ENCODE data around the gene HOXB7.

The HOXB7 gene

DNA sequence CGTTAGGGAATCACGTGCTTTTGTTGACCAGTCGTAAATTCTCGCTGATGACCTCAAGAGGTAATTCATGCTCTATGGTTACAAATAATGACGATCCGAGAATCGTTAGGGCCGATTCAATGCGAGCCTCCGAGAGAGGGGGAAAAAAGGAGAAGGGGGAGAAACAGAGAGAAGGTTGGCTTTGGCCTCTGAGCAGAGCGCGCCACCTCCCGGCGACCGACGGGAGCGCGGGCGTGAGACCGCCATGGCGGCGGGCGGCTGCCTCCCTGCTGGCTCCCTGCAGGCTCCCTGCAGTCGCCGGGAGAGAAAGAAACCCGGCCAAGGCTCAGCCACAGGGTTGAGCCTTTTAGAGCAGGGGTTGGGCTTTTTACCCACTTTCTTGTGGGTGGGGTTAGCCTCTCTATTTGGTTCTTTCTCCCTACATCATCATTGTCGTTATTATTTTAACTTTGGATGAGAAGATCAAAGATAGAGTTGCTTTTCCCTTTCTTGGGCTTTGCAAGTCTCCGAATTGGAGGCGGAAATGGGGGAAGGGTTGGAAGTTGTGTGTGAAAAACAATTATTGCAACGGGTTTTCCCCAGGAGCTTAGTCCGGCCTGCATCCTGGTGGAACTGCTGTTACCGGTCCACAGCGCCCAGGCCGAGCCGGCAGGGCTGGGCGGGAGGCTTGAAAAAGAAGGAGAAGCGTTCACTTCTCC lies 16.8 kb downstream of the HOXB7 start:
- peak; percentile 87 for DNase-seq

DNA sequence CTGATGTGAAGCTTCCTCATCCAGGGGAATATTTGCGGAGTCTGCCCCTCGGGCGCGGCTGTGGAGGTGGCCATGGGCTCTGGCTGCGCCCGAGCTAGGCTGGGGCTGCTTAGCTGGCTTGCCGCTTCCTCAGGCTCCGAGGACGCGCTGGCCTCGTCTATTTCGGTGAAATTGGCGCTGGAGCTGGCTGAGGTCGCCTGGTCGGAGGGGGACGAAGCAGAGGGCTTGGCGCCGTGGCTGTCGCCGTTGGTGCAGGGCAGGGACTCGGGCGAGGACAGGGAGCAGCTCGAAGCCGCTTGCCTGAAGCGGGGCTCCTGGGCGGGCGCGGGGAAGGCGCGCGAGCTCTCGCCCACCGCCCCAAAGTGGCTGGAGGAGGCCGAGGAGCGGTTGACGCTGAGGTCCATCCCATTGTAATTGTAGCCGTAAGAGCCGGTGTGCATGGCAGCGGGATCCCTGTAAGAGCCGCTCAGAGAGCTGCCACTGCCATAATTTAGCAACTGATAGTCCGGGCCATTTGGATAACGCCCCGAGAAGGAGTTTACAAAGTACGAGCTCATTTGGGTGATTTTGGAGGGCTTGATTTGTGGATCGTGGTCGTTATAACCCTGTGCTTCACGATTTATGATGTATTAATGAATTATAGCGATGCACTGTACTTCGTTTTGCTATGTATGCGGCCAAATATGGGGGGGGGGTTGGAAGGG lies 17.5 kb downstream of the HOXB7 start, which contains the start of gene HOXB5:
HOXB5 (minus strand) TSS at position 654 of the 704 bp plus-strand sequence; CDS start at position 557, 97 bp downstream.
- DNase-seq = no peak

DNA sequence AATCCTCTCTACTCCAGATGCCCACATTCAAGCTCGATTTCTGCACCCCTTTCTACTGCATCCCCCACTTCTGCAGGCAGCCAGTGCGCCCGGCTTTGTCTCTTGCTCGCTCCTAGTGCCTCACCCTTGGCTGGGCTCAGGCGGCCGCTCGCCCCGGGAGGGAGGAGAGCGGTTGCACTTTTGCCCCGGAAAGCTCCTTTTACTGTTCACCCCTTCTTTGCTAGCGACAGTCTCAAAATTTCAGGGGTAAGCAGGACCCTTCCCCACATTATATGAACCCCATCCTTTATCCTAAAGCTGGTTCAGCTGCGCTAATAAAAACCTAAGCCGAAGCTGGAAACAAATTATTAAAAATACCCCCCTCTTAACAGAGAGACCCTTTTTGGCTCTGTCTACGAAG lies 18.2 kb downstream of the HOXB7 start:
- no peak for DNase-seq

DNA sequence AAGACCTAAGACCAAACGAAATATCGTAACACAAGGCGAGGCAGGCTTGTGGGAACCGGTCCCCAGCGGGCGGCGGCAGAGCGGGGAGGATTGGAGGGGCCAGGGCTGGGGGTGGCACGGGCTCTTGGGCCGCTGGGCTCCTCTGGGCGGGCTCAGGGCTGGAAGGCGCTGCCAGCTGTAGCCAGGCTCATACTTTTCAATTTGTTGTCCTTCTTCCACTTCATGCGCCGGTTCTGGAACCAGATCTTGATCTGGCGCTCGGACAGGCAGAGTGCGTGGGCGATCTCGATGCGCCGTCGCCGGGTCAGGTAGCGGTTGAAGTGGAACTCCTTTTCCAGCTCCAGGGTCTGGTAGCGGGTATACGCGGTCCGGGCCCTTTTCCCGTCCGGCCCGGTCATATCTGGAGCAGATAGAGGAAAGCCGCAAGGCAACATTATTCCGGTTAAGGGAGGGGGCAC lies 18.7 kb downstream of the HOXB7 start:
- DNase-seq = no peak

DNA sequence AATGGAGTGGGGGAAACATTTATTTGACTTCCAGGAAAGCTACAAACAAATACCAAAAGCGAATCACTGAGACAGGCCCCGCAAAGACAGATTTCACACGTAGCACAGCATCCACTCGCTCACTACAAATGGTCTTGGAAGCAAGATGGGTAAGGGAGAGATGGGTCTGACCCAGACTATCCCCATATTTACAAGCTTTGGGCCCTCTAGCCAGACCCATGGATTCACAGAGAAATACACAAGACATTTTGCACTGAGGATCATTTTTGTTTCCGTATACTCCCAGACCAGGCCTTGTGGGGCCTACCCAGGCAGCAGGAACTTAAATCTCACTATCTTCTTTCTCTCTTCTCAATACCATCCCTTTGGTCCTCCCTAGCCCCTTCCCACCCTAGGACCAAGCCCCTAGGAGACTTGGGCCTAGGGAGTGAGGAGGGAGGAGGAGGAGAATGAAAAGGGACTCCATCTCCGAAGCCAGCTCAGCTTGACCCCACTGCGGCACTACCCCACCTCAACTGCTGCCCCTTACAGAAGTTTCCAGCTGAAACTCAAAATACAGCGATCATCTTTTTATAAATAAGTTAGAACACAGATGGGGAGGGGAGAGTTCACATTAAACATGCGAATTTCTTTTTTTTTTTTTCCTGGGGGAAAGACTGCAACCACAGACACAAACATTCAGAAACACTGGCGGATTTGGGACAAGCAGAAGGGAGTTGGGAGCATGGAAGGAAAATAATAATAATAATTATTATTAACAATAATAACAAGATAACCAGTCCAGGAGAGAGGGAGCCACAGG lies 19.4 kb downstream of the HOXB7 start:
- DNase-seq = no peak

DNA sequence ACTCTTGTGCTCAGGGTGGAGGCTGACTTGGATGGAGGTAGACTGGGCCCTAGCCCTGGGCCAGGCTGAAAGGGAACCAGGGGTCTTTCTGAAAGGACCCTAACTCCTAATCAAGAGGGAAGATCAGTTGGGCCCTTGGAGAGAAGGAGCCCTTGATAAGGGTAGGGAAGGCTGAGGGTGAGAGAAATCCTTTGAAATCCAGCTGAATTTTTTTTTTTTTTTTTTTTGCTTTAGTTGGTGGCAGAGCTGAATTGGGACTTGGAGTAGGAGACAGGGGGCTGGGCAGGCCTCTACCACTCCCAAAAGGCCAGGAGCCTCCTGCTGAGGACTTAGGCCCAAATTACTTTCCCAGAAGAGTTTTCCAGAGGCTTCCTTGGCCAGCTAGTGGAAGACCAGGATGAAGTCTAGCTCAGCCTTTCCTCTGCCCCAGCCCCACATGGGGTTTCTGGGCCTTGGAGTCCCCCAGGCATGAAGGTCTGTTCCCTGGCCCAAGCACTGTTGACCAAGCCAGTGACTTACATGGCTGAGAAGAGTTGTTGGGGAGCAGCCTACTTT lies 20.1 kb downstream of the HOXB7 start:
- no peak for DNase-seq

DNA sequence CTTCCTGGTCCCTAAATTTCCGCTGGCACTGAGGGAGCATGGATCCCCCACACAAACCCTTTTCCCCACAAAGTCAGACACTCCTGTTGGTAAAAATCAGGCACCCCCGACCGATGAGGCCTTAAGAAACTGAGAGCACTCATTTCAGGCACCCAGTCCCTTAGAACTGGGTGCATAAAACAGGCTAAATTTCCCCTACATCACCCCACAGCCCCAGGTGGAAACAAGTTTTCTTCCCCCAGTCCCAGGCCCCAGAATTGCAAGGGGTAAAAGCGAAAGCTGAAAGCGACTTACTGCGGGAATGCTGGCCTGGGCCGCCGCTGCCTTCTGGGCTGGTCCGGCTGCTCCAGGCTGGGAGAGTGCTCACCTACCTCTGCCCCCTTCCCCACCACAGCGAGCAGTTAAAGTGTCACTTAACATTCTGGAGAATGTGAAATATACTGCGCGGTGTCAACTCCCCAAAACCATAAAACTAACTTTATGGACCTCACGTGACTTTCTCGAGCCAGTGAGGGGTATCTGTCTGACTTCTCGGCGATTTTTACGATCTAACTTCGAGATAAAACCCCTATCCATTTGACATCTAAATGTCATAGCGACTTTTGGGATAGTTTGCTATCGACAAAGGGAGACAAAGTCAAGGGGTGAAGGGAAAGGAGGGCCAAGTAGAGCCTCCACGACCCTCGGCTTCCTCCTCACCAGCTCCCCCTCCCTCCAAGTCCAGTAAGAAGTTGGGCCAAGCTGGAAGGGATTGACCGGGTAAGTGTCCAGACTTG lies 20.8 kb downstream of the HOXB7 start, which contains the start of gene HOXB3:
HOXB3 (minus strand) TSS at position 411 of the 776 bp plus-strand sequence. CDS start 37,767 bp downstream, outside the sequence.
- DNase-seq = no peak

DNA sequence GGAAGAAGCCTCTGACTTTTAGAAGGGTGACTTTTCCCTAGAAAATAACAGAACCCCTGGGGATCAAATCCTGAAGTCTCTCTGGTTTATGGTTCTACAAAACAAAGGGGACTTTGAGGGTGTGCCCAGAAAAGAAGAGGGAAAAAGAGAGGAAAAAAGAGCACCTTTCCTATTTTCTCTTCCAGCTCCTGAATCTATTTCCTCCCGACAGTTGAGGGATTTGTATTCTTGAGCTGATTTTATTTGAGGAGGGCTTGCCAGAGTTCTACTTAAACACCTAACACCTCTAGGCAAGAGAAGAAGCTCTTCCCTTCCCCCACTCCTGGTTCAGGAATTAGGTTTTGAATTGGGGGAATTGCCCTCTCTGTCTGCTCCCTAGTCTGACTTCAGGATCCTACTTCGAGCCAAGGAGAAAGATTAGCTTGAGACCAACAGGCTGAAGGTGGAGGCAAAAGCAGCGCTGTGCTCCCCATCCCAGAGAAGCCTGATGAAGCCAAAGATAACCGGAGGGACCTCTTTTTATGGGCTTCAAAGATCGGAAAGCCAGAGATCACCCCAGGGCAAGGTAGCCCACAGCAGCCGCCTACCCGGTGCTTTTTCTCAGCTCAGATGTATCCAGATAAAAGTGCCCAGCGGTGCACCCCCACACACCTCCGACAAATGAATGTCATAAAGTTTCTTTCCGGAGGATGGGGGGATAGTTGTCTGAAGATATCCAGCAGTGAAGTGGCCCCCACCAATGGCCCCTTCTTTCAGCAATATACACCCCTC lies 21.6 kb downstream of the HOXB7 start:
- DNase-seq = no peak

DNA sequence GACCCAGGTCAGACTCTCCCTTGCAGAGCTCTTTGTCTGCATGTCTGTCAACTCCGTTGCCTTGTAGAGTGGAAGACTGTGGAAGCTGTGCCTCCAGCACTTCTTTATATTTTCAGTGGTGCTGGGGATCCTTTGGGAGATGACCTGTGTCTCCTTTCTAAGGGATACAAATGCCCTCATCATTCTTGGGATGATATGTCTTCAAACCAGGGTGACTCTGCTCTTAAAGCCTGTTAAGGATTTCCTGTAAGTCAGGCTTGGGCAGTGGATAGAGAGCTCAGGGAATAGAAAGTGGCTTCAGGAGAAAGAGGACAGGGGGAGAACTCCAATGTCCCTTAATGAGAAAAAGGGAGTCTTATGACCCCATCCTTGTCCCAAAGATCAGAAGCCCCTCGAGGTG lies 22.3 kb downstream of the HOXB7 start:
- no peak for DNase-seq

DNA sequence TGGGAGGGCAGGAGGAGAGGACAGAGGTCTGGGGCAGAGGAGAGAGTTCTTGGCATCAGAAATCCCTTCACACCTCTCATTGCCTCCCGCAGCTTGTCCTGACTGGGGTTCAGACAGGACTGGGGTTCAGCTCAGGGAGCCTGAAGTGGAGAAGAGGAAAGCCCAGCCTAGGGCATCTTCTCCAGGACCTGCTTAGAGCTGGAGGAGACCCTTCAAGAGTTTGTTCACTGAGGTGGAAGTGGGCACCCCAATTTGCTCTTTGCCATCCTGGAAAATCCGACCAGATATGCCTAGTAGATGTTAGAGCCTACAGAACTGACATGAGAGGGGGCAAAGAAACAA lies 22.8 kb downstream of the HOXB7 start:
- no peak for DNase-seq

DNA sequence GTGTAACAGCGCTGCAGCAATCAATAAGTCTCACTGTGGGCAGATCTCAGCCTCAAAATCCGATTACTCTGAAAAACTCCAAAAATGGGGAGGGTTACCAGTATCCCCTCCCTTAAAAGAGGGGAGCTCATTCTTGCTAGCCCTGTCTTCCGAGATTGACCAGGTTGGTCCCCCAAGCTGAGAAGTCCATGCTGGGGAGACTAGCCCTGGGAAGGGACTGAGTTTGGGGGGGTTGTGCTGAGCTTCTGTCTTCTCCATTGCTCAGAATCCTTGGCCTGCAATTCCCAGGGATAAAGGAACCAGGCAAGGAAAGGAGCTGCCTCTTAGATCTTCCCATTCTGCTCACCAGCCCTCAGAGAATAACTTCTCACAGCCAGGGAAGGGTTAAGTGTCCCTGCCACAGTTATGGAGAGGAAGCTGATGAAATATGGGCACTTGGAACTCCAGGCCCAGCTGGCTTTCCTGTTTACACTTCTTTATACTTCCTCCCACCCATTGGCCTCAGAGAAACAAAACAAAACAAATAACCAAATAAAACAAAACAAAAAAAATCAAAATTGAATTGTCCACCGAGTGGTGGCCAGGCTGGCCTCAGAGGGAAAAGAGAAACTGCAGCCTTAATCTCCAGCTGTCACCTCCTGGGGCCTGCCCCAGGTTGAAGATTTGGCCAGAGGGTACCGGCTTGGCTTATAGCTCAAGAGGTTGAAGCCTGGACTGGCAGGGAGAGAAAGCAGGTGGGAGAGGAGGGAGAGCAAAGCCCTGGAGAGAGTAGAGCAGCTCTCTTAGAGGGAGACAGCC lies 23.3 kb downstream of the HOXB7 start:
- peak; percentile 60 for DNase-seq

DNA sequence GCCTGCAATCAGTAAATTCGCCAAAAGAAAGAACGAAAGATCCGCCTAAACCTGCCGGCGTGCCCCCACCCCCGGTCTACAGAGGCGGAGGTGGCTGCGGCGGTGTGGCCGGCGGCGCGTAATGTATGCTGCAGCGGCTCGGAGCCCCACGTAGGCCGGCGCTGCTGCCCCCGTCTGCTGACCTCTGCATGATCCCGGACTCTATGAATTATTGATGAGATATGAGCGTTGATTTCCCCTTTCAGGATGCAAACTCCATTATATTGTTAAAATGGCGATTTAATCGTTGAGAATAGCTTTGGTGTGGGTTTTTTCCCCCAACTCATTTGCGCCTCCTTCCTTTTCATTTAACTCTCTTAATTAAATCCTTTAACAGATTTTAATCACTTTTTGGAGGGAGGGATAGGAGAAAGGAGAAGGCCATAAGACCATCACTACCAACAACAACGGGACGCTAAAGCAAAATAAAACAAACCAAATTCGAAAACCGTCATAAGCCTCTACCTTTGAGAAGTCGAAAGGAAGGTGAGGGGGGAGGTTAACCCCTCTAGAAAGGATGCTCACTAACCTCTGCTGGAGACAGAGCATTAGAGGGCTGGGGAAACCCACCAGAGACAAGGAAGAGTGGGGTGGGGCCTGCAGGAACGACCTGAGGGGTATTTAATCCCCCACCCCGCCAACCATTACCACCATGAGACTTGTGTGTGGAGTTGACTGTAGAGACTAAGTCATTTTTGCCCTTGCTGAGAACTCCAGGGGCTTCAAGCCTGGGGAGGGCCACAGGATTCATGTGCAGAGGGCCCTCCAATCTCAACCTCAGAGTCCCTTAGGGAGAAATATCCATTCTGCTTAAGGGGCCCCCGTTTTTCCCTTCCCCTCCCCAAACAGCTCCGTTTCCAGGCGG lies 24.2 kb downstream of the HOXB7 start:
- no peak for DNase-seq

DNA sequence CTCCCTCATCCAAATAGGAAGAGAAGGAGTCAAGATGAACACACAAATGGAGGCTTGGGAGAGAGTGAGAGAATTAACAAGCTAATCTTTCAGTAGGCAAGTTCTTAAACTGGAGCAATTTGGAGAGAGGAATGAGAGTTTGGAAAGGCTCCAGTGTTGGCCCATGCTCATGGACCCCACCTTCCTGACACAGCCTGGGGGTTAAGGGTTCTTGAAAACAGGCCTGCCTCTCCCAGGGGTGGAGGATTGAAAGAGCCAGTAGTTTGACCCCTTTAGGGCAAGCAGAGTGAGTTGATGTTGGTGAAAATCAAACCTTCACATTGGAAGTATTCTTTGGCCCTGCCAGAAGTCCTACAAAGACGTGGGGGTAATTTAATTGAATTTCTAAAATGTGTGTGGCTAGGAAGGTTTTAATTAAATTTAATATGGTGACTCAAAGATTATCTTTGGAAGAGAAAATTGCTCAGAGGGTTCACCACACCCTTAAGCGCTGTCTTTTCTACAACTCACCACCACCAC lies 26.5 kb downstream of the HOXB7 start:
- no peak for DNase-seq

DNA sequence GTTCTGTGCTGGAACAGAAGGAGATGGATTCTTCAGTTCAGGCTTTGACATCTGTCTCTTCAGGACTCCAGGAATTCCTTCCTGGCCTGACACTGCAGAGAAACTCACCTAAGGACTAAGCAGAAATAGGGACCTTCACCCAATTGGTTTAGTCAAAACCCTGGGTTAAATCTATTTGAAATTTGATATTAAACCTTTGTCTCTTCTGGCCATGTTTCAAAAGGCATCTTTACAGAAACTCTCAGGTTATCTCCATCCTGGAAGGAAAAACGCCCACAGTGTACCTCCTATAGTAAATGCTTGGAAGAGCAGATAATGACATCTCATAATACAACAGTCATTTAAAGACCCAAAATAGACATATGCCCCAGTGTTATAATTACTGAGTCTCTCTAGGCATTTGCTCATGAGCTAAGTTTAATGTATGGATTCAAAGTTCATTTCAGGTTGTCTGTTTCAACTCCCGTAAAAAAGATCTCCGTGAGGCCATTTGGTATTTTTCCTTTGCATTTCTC lies 27.1 kb downstream of the HOXB7 start:
- DNase-seq = no peak

DNA sequence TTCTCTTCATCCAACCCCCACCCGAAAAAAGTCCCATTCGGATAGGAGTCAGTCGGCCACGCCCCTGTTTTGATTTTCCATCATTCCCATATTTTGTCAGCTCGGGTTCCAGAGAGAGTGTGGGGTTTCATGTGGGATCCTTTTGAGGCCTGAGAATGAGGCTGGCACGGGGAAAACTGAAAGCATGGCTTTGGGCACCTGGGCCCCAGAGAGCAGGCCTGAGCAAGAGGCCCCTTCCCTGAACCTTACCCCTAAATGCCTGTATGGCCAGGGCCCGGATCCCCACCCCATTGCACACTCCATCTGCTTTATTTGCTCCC lies 28.1 kb downstream of the HOXB7 start:
- DNase-seq = no peak

DNA sequence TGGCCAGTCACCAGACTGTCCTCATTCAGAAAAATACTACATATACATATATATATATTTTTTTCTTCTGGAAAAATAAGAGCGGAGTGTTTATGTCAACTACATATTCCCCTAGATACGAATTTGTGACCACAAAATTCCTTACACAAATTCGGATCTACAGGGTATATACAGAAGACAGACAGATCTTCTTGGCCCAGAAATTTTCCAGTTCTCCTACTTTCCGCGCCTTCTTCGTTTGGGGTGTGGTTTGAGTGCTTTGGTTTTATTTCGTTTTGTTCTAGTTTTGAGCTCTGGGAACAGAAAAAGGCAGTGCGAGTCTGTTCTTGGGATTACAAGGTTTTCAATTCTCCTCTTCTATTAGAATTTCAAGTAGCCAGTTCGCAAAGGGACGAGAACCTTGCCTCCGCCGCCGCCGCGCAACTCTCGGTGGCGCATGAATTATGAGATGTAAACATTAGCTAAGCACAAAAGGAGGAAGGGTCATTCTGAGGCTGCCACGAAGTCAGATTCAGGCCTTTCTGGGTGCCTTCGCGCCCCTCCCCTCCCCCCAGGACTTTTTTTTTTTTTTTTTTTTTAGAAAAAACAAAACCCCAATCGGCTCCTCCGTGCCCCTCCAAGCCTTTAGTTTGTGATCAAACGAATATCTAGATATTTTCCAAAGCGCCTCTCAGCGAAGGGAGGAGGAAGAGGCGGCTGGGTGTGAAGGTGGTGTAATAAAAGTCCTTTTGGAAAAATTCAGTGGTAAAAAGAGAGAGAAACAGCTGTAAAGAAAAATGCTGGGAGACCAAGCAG lies 30.9 kb downstream of the HOXB7 start:
- DNase-seq = no peak

DNA sequence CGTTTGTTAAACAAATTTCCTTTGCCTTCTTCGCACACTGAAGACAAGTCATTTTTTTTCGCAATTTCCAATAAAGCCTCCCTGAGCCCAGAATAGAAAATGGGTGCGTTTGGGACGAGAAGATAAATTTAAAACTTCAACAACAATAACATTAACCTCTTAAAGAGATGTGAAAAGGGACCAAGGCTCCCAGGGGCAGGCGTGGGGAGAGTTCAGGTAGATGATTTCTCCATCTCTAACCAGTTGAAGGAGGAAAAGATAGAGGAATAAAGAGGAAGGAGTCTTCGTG lies 31.4 kb downstream of the HOXB7 start:
- no peak for DNase-seq

DNA sequence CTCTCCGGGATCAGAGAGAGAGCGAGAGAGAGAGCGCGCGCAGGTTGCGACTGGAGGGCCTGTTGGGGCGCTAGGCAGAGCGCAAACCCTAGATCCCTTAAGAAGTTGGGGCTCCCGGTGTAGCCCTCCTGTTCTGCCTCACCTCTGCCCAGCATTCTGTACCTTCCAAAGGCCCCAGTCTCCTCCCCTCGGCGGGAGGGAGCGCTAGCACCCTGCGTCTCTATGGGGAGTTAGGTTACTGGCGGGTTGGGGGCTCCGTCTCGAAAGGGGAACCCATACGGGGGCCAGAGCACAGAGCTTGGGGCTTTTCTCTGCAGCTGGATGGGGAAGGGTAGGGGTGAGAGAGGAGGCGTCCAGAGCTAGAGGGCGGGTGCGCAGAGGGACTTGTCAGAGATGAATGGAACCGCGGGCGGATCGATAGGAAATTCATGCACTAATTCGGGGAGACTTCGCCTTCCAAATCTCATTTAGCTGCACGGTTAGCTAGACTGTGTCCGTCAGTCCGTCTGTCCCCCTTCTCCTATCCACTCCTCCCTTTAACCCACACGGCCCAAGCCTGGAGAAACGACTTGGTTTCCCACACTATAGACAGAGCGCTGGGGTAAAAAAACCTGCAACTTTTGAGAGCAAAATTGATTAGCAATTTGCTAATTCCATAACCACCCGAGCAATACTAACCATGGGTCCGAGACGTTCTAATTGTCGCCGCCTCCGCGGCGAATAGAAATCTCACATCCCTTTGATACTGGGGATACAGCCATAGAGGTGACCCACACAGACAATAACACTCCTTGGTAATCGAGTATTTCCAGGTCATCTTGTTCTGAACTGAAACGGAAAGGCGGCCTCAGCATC lies 32.0 kb downstream of the HOXB7 start:
- no peak for DNase-seq

Measured in NCI-H2107 (cell line).